ENCODE data around the gene RAD9A. TPM values are rescaled to one million over a fixed set of nuclear protein-coding genes. Genes with fewer than 3 reads are reported as not detected.

RAD9A gene
- total RNA-seq, 1 donor from 2014 or later: 11.1 TPM

DNA sequence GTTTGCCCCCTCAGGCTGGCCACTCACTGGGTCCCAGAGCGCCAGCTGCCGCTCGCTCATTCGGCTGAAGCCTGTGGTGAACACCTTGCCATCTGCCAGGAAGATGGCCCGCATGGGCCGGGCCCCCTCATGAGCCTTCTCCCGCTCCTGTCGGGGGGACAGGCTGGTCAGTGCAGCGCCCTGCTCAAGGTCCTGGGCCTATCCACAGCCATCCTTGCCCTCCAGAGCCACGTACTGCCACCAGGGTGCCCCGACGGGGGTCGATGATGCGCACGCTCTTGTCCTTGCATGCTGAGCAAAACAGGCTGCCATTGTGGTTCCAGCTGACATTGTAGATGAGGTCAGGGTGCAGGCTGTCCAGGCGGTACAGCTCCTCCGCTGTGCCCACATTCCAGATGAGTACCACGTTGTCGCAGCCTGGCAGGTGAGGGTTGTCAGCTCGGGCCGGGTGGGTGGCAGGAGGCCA, 49.3 kb downstream of the RAD9A start:
- peaks cover 28% of the 10 kb centered on the region for H3K4me1 Mint-ChIP-seq (ENCODE audit: low read depth)
- H3K36me3 Mint-ChIP-seq (ENCODE audit: low read depth): no peaks in the 10 kb centered on the region
- H3K27ac Mint-ChIP-seq (ENCODE audit: unreplicated experiment): peak overlapping the region; percentile 45

DNA sequence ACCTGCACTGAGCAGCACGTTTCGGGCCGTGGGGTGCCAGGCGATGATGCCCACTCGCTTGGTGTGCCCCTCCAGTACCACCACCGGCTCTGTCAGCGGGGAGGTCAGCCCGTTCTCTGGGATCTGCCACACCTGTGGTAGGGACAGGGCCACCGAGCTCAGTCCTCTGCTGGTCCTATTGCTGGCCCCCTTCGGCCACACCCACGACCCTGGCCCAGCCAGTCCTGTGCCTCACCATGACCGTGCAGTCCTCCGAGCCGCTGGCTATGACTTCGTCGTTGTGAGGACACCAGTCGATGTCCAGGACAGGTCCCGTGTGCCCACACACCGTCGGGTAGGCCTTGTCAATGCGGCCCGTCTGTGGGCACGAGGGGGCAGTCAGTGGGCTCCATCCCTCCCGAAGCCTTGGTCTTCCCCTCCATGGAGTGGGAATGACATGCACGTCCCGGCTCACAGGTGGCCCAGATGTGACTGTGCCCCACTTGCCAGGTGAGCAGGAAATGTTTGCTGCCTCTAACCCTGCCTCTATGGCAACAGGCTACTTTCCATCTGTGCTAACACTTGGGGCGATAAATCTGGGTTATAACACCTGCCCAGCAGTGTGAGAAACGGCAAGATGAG, 50.1 kb downstream of the RAD9A start:
- DNase-seq (ENCODE audit: low spot score): peak; percentile 91
- Mint-ChIP-seq H3K4me3 (ENCODE audit: unreplicated experiment) (peak overlapping the region; percentile 90), H3K27ac (ENCODE audit: unreplicated experiment) (peak overlapping the region; percentile 81), H3K9me3 (ENCODE audit: low read depth) (no peaks in the 10 kb centered on the region), H3K36me3 (ENCODE audit: low read depth) (no peaks in the 10 kb centered on the region), H3K4me1 (ENCODE audit: low read depth) (peaks cover 23% of the 10 kb centered on the region), H3K27me3 (ENCODE audit: low read depth) (no peaks in the 10 kb centered on the region)
- TF ChIP-seq CTCF (IDR thresholded peaks at IDR 0.05): no peak

More for the DNA sequence above, 49.3 kb downstream of the RAD9A start:
- Mint-ChIP-seq H3K27me3 (ENCODE audit: low read depth) (no peaks in the 10 kb centered on the region), H3K4me3 (ENCODE audit: unreplicated experiment) (no peak overlapping the region), H3K9me3 (ENCODE audit: low read depth) (no peaks in the 10 kb centered on the region)
- DNase-seq (ENCODE audit: low spot score): no peak
- no peak for TF ChIP-seq CTCF (IDR thresholded peaks at IDR 0.05)

GRCh38 chr11:67442504-67443404, 51.0 kb downstream of the RAD9A start:
- H3K27me3 Mint-ChIP-seq (ENCODE audit: low read depth): no peaks in the 10 kb centered on the region
- no peak for TF ChIP-seq CTCF (IDR thresholded peaks at IDR 0.05)
- no peaks in the 10 kb centered on the region for H3K36me3 Mint-ChIP-seq (ENCODE audit: low read depth)
- H3K4me3 Mint-ChIP-seq (ENCODE audit: unreplicated experiment): peak overlapping the region; percentile 90
- no peaks in the 10 kb centered on the region for H3K9me3 Mint-ChIP-seq (ENCODE audit: low read depth)
- DNase-seq (ENCODE audit: low spot score): peak; percentile 76
- peaks cover 23% of the 10 kb centered on the region for H3K4me1 Mint-ChIP-seq (ENCODE audit: low read depth)
- peak overlapping the region; percentile 81 for H3K27ac Mint-ChIP-seq (ENCODE audit: unreplicated experiment)

DNA sequence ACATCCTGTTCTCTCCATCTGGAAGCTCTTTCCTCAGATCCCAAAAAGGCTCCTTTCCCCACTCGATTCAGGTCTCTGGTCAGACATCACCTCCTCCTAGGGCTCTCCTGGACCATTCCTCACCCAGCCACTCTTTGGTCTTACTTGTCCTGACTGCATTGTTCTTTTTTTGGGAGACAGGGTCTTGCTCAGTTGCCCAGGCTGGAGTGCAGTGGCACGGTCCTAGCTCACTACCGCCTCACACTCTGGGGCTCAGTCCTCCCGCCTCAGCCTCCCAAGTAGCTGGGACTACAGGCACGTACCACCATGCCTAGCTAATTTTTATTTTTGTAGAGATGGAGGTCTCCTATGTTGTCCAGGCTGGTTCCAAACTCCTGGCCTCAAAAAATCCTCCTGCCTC, 53.7 kb downstream of the RAD9A start:
- no peak for TF ChIP-seq CTCF (IDR thresholded peaks at IDR 0.05)
- Mint-ChIP-seq H3K27me3 (ENCODE audit: low read depth) (no peaks in the 10 kb centered on the region), H3K4me3 (ENCODE audit: unreplicated experiment) (peak overlapping the region; percentile 32), H3K4me1 (ENCODE audit: low read depth) (peaks cover 14% of the 10 kb centered on the region), H3K36me3 (ENCODE audit: low read depth) (no peaks in the 10 kb centered on the region), H3K9me3 (ENCODE audit: low read depth) (no peaks in the 10 kb centered on the region), H3K27ac (ENCODE audit: unreplicated experiment) (no peak overlapping the region)
- no peak for DNase-seq (ENCODE audit: low spot score)

Other genes starting within 250 kb of the RAD9A start
- 34.0 to 38.3 TPM (median 36.1 TPM) in 3 replicates for gene GRK2, start 125.5 kb upstream of the RAD9A start, total RNA-seq
- 40.0 to 51.8 TPM (median 47.8 TPM) in 3 replicates for gene ANKRD13D, start 102.7 kb upstream of the RAD9A start, total RNA-seq
- 19.8 to 30.0 TPM (median 28.4 TPM) in 3 replicates for gene SSH3, start 88.5 kb upstream of the RAD9A start, total RNA-seq
- 48.8 to 67.7 TPM (median 63.4 TPM) in 3 replicates for gene POLD4, start 38.4 kb upstream of the RAD9A start, total RNA-seq
- gene CLCF1, start 18.4 kb upstream of the RAD9A start, total RNA-seq: 2.0 to 5.6 TPM (median 4.9 TPM) in 3 replicates
- 95.2 to 113 TPM (median 109 TPM) in 3 replicates for gene PPP1CA, start 9.9 kb downstream of the RAD9A start, total RNA-seq
- gene TBC1D10C, start 12.1 kb downstream of the RAD9A start, total RNA-seq: not detected in 3 replicates
- gene CARNS1, start 23.7 kb downstream of the RAD9A start, total RNA-seq: 0.36 to 1.8 TPM (median 1.8 TPM) in 3 replicates
- 40.3 to 44.2 TPM (median 42.3 TPM) in 3 replicates for gene RPS6KB2, start 36.5 kb downstream of the RAD9A start, total RNA-seq
- 0.47 to 0.95 TPM (median 0.73 TPM) in 3 replicates for gene PTPRCAP, start 45.7 kb downstream of the RAD9A start, total RNA-seq
- gene CORO1B, start 51.5 kb downstream of the RAD9A start, total RNA-seq: 74.7 to 80.9 TPM (median 80.1 TPM) in 3 replicates
- gene GPR152, start 60.7 kb downstream of the RAD9A start, total RNA-seq: not detected in 3 replicates
- not detected in 3 replicates for gene CABP4, start 63.4 kb downstream of the RAD9A start, total RNA-seq
- 50.9 to 62.4 TPM (median 57.1 TPM) in 3 replicates for gene TMEM134, start 77.3 kb downstream of the RAD9A start, total RNA-seq
- 53.6 to 58.8 TPM (median 54.3 TPM) in 3 replicates for gene AIP, start 91.0 kb downstream of the RAD9A start, total RNA-seq
- gene PITPNM1, start 113.4 kb downstream of the RAD9A start, total RNA-seq: 39.8 to 44.7 TPM (median 40.5 TPM) in 3 replicates
- 27.5 to 42.5 TPM (median 36.6 TPM) in 3 replicates for gene CDK2AP2, start 116.2 kb downstream of the RAD9A start, total RNA-seq
- gene CABP2, start 131.5 kb downstream of the RAD9A start, total RNA-seq: not detected in 3 replicates
- gene GSTP1, start 191.8 kb downstream of the RAD9A start, total RNA-seq: 637 to 652 TPM (median 644 TPM) in 3 replicates
- 119 to 151 TPM (median 121 TPM) in 3 replicates for gene NDUFV1, start 214.9 kb downstream of the RAD9A start, total RNA-seq
- gene NUDT8, start 238.0 kb downstream of the RAD9A start, total RNA-seq: 8.4 to 12.6 TPM (median 11.3 TPM) in 3 replicates
- not detected in 3 replicates for gene TBX10, start 247.8 kb downstream of the RAD9A start, total RNA-seq